Peyer's patch (tissue), 4 donors: ENCODE results near the gene GXYLT2. TPM values are rescaled to one million over a fixed set of nuclear protein-coding genes. Genes with fewer than 3 reads are reported as not detected.

ENCODE experiments used
- DNase-seq, 3 donors: peaks; one replicate each; pipeline ENCODE4 v3.0.0-alpha.2; 2017 to 2019
- H3K27ac ChIP-seq, 4 donors: fragments of 200-600 bp; sonication (generic); one replicate each; pipeline ENCODE4 v1.5.1; 2016 to 2019
- H3K27me3 ChIP-seq, 2 donors: fragments of 200-600 bp; sonication (generic); one replicate each; pipeline ENCODE4 v1.5.1; 2019
- H3K36me3 ChIP-seq, 3 donors: fragments of 200-600 bp; sonication (generic); one replicate each; pipeline ENCODE4 v1.5.1; 2016 to 2019
- H3K4me1 ChIP-seq, 4 donors: fragments of 200-600 bp; sonication (generic); one replicate each; pipeline ENCODE4 v1.5.1; 2016 to 2019
- H3K4me3 ChIP-seq, 4 donors: fragments of 200-600 bp; sonication (generic); 1 replicate in 3 of 4; 2 replicates in 1 of 4; pipeline ENCODE4 v1.5.1; 2016 to 2019; ENCODE audit warnings: mild to moderate bottlenecking in 1 of 4
- H3K9me3 ChIP-seq, 4 donors: fragments of 200-600 bp; sonication (generic); one replicate each; pipeline ENCODE4 v1.5.1; 2016 to 2019; ENCODE audit warnings: mild to moderate bottlenecking in 1 of 4
- POLR2A ChIP-seq, 2 donors: fragments of 450-650 bp; IDR thresholded peaks; one replicate each; pipeline ENCODE4 v1.5.1; 2017; ENCODE audit warnings: antibody characterized with exemption in 2 of 2, mild to moderate bottlenecking in 2 of 2, moderate library complexity in 2 of 2
- total RNA-seq, 4 donors: library from RNA; depleted of rRNA; stranded (reverse); fragments of >200 nt; gene quantifications; one replicate each; pipeline ENCODE4 v1.1.0, GENCODE V29; 2016
- TF ChIP-seq, protein P1 (sequence below), 6 experiments: fragments of 450-650 bp in 4 of 6; fragments of 200-600 bp in 2 of 6; sonication (generic) in 1 of 6; IDR thresholded peaks; one replicate each; pipeline ENCODE4 v1.5.1; 2017 to 2019; ENCODE audit warnings: antibody characterized with exemption in 6 of 6, mild to moderate bottlenecking in 3 of 6, moderate library complexity in 1 of 6

The GXYLT2 gene
- total RNA-seq, 4 donors from 2014 or later, result 1.1 to 38.0 (median 1.4) TPM

DNA sequence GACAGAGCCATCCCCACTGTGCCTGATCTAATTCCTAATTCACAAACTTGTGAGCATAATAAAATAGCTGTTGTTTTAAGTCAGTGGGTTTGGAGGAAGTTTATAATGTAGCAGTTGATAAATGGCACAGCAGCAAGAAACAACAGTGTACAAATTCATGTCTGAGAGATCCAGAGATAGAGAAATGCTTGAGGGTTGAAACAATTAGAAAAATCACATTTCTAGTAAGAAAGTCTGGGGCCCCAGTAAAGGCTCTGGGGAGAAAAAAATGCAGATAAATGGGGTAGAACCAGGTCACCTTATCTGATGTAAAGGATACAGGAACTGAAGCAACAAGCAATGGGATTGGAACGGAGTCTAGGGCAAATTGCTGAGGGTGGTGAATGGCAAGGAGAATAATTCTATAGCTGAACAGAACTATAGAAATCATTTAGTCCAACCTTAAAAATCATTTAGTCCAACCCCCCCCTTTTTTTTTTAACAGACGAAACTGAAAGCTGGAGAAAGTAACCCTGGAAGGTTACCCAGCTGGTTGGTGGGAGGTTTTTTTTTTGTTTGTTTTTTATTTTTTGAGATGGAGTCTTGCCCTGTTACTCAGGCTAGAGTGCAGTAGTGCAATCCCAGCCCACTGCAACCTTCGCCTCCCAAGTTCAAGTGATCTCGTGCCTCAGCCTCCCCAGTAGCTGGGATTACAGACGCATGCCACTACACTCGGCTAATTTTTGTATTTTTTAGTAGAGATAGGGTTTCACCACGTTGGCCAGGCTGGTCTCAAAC, 25.3 kb upstream of the GXYLT2 start:
- Histone ChIP-seq H3K9me3 (no peaks in the 10 kb centered on the region), H3K27me3 (no peaks in the 10 kb centered on the region), H3K36me3 (no peaks in the 10 kb centered on the region), H3K4me3 (no peak overlapping the region), H3K4me1 (no peaks in the 10 kb centered on the region), H3K27ac (no peak overlapping the region)
- TF ChIP-seq, protein P1, sequence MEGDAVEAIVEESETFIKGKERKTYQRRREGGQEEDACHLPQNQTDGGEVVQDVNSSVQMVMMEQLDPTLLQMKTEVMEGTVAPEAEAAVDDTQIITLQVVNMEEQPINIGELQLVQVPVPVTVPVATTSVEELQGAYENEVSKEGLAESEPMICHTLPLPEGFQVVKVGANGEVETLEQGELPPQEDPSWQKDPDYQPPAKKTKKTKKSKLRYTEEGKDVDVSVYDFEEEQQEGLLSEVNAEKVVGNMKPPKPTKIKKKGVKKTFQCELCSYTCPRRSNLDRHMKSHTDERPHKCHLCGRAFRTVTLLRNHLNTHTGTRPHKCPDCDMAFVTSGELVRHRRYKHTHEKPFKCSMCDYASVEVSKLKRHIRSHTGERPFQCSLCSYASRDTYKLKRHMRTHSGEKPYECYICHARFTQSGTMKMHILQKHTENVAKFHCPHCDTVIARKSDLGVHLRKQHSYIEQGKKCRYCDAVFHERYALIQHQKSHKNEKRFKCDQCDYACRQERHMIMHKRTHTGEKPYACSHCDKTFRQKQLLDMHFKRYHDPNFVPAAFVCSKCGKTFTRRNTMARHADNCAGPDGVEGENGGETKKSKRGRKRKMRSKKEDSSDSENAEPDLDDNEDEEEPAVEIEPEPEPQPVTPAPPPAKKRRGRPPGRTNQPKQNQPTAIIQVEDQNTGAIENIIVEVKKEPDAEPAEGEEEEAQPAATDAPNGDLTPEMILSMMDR (IDR thresholded peaks at IDR 0.05), result no peak
- TF ChIP-seq POLR2A (IDR thresholded peaks at IDR 0.05), result no peak
- no peak for DNase-seq

DNA sequence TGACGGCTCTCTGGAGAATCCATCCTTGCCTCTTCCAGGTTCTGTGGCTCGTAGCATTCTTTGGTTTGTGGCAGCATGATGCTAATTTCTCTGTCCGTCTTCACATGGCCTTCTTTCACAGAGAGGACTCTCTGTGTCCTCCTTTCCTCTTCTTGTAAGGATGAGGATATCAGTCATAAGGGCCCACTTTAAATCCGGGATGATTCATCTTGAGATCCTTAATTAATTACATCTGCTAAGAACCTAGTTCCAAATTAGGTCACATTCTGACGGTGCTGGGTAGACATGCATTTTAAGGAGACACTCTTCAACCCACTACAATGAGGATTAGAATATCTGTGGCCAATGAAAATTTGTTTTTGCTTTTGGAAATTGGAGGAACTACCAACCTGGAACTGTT, 15.7 kb upstream of the GXYLT2 start:
- DNase-seq, result no peak
- TF ChIP-seq, protein P1 (IDR thresholded peaks at IDR 0.05), result no peak
- no peak for TF ChIP-seq POLR2A (IDR thresholded peaks at IDR 0.05)
- no peak overlapping the region for H3K27ac ChIP-seq
- H3K4me3 ChIP-seq, result no peak overlapping the region
- H3K36me3 ChIP-seq, result no peaks in the 10 kb centered on the region
- H3K27me3 ChIP-seq, result no peaks in the 10 kb centered on the region
- no peaks in the 10 kb centered on the region for H3K4me1 ChIP-seq
- H3K9me3 ChIP-seq, result no peaks in the 10 kb centered on the region

- H3K4me3 ChIP-seq, result peak overlapping the region; percentile 27 to 53 (median 42)
- H3K36me3 ChIP-seq, result no peaks in the 10 kb centered on the region
- TF ChIP-seq POLR2A (IDR thresholded peaks at IDR 0.05), result no peak
- TF ChIP-seq, protein P1 (IDR thresholded peaks at IDR 0.05), result no peak
- no peaks in the 10 kb centered on the region for H3K27me3 ChIP-seq
- no peaks in the 10 kb centered on the region for H3K9me3 ChIP-seq
- peaks cover 0 to 13% (median 0%) of the 10 kb centered on the region in 4 donors for H3K4me1 ChIP-seq
- peak overlapping the region in 3 of 4 donors; percentile 5 to 45 (median 32) for H3K27ac ChIP-seq
- DNase-seq, result no peak
These were observed 522 bp upstream of the GXYLT2 start for GRCh38 chr3:72887343-72887704.

GRCh38 chr3:72888546-72889309, 882 bp downstream of the GXYLT2 start:
- Histone ChIP-seq H3K36me3 (no peaks in the 10 kb centered on the region), H3K27ac (peak overlapping the region in 2 of 4 donors; percentile 19 to 49), H3K4me3 (peak overlapping the region in 3 of 4 donors; percentile 9 to 53 (median 47)), H3K4me1 (peaks cover 0 to 13% (median 0%) of the 10 kb centered on the region in 4 donors), H3K27me3 (no peaks in the 10 kb centered on the region), H3K9me3 (no peaks in the 10 kb centered on the region)
- no peak for DNase-seq
- TF ChIP-seq POLR2A (IDR thresholded peaks at IDR 0.05), result no peak
- TF ChIP-seq, protein P1 (IDR thresholded peaks at IDR 0.05), result no peak

GRCh38 chr3:72889310-72890165, 1.7 kb downstream of the GXYLT2 start:
- TF ChIP-seq POLR2A (IDR thresholded peaks at IDR 0.05), result no peak
- TF ChIP-seq, protein P1 (IDR thresholded peaks at IDR 0.05), result no peak
- H3K27ac ChIP-seq, result peak overlapping the region in 1 of 4 donors; percentile 19
- no peaks in the 10 kb centered on the region for H3K27me3 ChIP-seq
- H3K4me1 ChIP-seq, result peaks cover 0 to 13% (median 0%) of the 10 kb centered on the region in 4 donors
- no peak for DNase-seq
- no peaks in the 10 kb centered on the region for H3K9me3 ChIP-seq
- H3K36me3 ChIP-seq, result no peaks in the 10 kb centered on the region
- H3K4me3 ChIP-seq, result no peak overlapping the region
